ENCODE results near the gene TTR. TPM values are rescaled to one million over a fixed set of nuclear protein-coding genes. Genes with fewer than 3 reads are reported as not detected.

The TTR gene
- not detected in 2 replicates for total RNA-seq (2014; rRNA removed)
- not detected for polyA plus RNA-seq (2012)

DNA sequence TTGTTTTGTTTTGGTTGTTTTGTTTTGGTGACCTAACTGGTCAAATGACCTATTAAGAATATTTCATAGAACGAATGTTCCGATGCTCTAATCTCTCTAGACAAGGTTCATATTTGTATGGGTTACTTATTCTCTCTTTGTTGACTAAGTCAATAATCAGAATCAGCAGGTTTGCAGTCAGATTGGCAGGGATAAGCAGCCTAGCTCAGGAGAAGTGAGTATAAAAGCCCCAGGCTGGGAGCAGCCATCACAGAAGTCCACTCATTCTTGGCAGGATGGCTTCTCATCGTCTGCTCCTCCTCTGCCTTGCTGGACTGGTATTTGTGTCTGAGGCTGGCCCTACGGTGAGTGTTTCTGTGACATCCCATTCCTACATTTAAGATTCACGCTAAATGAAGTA lies at the start of gene TTR:
Gene TTR (plus strand): TSS at position 250 of the 400 bp plus-strand sequence. CDS start 26 bp downstream, at position 276.
- no peak for DNase-seq (ENCODE audit: low read depth)

DNA sequence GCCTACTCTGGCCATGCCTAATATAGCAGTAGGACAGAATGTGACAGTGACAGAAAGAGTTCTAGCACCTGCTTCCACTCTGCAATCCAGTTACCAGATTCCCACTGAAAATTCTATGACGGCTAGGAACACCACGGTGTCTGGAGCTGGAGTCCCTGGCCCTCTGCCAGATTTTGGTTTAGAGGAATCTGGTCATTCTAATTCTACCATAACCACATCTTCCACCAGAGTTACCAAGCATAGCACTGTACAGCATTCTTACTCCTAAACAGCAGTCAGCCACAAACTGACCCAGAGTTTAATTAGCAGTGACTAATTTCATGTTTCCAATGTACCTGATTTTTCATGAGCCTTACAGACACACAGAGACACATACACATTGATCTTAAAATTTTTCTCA lies 45.2 kb upstream of the TTR start:
- no peak for DNase-seq (ENCODE audit: low read depth)

DNA sequence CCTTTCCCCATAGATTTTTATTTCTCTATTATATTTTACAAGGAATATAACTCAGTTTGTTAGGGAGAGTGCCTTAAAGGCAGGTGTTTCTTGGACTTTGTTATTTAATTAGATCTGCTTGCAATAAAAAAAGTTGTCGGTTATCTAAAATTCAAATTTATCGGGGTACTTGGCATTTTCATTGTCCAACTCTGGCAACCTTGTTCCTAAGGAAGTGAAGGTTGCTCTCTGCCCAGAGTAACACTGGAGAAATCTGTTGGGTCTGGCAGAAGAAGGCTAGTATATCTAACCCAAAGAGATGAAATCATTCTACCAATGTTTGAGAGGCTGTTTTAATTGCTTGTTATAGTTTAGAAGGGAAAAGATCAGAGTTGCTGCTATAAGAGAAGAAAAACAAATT lies 42.8 kb upstream of the TTR start:
- DNase-seq (ENCODE audit: low read depth): no peak

DNA sequence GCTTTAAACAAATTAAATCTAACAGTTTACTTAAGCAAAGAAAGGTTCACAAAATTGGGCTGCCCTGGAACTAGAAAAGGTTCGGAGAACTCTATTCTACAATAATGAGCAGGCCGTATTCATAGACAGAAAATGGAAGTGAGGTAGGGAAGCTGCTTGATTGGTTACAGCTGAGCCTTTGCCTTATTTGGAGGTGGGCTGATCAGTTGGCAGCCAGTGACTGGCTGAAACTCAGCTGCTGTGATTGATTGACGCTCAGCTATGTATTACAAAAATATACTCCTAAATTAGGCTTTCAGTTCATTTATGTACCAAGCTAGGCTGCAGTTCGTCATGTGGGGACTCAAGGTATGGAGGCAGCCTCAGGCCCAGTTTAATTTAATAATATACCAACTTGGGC lies 42.3 kb upstream of the TTR start:
- no peak for DNase-seq (ENCODE audit: low read depth)

DNA sequence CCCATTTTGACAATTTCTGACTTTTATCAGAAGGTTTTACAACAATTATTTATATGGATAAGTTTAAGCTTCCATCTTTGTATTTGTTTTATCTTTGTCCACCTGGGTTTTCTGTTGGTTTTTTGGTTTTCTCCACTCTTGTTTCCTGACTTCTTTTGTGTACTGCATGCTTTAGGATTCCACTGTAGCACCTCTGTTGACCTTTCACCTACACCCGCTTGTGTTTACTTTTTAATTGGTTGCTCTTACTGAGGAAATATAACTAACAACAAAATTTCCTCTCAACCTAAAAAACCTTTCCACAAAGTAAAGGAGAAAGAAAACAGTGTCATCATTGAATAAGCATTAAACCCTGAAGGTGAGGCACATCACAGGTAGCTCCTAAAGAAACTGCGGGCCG lies 39.8 kb upstream of the TTR start:
- no peak for DNase-seq (ENCODE audit: low read depth)

DNA sequence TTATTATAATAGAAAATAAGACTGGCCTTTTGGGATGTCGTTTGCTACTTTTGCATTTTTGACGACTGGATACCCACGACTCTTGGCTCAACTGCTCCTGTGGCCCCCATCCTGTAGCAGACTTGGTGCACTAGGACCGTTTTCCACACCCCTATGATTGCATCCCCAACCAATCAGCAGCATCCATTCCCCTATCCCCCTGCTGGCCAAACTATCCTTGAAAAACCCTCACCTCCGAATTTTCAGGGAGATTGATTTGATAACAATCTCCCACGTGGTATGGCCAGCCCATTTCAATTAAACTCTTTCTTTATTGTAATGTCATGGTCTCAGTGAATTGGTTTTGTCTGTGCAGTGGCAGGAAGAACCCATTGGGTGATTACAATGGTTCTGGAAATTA lies 37.9 kb upstream of the TTR start:
- no peak for DNase-seq (ENCODE audit: low read depth)

DNA sequence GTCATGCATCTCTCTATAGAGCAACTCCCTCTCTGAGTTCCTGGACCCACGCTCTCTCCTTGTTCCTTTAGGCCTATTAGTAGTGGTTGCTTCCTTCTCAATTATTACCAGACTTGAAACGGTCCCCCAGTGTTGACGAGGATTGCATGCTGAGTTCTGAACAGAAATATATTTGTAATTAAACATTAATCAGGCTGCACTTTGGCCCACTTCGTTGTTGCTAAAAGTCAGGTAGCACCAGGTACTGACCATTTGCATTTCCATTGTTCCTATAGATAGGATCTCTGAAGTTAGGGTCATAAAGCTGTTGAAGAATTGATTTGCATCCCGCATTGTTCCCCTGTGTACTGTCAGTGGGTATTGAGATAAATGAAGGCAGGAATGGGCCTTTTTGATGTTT lies 36.9 kb upstream of the TTR start:
- DNase-seq (ENCODE audit: low read depth): no peak

DNA sequence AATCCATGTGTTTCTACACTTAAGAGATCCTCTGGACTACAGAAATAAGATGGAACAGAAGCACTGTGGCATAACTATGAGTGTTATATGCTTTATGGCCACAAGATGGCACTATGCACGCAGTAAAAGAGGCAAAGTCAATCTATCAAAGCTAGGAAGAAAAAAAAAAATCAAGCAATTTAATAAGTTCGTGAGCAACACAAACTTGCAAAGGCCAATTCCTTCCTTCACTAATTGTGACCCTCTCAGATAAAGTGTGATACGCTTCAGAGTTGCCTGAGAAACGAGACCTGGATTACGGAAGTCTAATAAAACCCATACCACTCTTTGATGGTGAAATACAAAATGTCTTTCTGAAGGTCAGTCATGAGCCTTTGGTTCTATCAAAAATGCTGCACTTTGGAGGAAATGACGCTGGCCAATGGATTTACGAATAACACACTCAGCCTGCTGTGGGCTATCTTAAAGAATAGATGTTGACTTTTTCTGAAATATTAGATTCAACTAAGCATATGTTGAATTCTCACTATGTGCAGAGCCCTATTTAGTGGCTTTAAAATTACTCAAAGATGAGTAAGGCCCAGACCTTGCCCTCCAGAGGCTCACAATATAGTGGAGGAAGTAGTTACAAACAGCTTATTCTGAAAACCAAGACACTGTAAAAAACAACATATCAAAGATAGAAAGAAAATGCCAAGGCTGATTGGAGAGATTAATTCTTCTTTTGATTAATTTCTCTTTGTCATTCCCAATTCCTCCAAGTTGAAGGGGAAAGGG lies 35.5 kb upstream of the TTR start:
- peak; percentile 40 for DNase-seq (ENCODE audit: low read depth)

DNA sequence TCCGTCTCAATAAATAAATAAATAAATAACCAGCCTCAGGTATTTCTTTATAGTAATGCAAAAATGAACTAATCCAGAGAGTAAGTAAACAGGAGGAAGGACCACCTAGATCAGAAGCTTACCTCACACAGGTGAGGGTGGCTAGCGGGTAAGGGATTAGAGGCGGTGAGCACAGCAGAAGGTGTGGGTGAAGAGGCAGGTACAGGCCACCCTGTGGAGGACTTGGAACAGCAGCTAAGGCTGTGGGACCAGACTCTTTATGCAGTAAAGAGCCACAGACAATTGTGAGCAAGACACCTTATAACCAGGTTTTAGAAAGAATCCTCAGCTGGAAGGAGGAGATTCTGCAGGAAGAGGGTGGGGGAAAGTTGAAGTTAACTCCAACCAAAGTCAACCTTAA lies 34.2 kb upstream of the TTR start:
- DNase-seq (ENCODE audit: low read depth): no peak

DNA sequence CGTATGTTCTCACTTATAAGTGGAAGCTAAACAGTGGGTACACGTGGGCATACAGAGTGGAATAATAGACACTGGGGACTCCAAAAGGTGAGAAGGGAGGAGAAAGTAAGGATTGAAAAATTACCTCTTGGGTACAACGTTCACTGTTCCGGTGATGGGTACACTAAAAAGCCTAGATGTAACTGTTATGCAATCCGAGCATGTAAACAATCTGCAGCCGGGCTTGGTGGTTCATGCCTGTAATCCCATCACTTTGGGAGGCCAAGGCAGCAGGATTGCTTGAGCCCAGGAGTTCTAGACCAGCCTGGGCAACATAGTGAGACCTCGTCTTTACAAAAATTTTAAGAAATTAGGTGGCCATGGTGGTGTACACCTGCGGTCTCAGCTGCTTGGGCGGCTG lies 33.1 kb upstream of the TTR start:
- DNase-seq (ENCODE audit: low read depth): no peak

DNA sequence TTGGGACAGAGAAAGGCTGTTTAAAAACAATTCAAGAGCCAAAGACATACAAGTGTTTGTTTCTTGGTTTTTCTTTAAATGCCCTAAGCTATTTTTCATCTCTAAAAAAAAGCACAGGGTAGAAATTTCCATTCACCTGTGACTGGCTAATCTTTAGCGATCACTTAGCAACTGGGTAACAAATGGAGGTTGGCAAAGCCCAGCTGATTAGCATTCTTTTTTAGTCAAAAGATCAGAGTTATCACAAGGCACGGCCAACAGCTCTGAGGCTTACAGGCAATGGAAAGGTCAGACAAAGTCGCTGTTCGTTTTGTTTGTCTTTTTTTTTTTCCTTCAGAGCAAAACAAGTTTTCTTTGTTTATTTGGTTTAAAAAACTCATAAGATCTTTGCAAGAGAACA lies 29.0 kb upstream of the TTR start:
- DNase-seq (ENCODE audit: low read depth): no peak

DNA sequence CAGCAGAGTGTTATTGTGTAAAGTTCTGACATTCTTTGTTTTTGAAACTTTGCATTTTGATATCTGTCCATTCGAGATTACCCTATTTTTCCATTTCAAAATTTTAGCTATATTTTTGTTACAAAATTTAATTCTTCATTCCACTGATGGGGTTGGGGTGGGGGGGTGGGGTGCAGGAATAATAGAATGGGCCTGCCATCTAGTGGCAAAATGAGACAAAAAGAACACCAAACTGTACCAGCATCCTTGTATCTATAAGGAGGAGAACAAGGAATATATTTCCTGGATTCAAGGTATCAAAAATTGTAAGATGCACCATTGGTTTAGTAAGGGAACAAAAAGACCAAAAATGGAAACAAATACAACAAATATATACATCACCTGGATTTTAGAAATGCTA lies 27.9 kb upstream of the TTR start:
- DNase-seq (ENCODE audit: low read depth): no peak

DNA sequence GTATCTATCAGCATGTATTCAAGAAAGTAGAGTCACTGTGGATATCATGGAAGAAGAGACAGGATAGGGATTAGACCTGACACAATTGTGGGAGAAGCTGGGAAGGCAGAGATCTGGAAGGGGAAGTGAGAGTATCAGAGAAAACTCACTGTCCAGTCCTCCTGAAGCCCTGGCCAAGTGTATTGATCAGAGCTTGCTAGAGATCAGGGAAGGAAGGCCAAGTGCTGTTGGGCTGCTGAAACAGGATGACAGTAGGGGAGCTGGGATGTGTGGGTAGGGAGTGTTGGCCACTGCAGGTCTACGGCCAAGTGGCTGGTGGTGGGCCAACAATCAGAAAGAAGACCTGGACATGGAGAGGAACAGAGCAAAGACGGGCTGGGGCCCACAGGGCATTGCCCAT lies 26.3 kb upstream of the TTR start:
- no peak for DNase-seq (ENCODE audit: low read depth)

DNA sequence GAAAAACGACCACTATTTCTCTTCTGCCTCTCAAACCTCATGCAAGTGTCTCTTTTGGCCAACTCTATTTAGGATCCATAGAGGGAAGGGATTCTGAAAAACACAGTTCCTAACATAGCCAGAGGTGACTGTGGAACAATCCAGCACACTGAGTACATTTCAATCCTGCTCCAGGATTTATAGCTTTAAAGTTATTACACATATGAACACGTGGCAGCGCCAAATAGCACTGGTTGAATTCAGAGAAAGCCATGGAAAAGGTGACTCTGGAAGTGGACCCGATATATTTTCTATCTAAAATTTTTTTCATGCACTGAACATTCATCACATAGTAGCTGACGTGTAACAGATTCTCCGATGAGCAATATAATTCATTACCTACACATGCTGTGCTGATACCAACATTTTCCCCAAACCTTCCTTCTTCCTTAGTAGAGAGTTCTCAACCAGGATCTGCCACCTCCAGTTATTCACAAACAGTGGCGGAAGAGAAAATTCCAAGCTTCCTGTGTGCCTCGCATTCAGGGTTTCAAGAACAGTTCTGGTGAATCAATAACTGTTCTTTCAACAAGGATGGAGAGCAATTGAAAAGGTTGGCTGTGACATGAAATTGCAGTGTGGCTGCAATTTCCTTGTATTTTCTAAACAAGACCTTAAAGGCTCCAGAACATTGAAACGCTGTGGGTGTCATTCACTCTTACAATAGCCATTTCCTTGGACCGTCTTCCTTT lies 25.7 kb upstream of the TTR start:
- DNase-seq (ENCODE audit: low read depth): no peak

DNA sequence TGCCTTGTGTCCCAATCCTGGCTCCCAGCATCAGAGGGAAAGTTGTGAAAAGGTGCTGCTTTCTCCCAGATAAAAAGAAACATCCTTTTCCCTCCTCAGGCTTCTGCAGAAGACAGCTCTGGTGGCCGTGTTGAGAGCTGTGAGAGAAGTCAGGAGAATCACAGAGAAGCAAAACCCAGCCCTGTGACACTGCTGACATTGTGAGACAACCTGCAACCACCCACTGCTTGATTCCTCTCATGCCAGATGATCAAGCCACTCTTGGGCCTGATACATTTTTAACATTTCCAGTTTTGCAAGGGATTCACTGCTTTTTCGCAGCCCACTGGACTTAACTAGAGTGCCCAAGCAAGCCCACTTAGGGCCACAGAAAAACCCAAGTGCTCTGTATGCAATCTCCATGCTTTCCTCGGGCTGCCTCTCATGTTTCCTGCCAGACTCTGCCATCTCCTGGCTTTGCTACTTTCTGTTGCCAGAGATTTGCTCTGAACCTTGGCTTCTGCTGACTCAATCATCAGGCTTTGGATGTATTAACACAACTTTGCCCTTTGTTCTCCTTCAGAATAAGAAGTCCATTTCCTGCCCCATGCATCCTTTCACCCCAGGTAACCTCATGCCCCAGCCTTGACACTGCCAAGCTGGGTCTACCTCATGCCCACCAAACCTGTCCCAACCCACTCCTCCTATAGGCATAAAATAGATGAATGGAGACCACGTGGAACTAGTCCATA lies 24.9 kb upstream of the TTR start:
- no peak for DNase-seq (ENCODE audit: low read depth)

DNA sequence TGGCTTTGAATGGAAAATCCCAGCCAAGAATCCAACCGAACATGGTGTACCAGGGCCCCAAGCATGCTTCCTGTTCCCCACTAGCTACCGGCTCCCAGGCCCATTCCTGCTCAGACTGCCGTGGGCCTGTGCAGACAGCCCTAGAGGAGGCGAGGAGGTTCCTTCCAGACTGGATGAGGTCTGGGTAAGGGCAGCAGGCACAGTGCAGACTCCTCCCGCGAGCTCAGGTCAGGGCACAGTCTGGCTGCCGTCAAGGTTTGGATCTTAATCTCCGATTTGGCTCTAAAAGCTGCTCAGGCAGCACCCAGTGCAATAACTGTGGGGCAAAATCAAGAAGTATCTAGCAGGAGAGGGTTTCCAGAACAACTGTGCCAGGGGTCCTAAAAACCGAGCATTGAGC lies 19.3 kb upstream of the TTR start:
- DNase-seq (ENCODE audit: low read depth): no peak

DNA sequence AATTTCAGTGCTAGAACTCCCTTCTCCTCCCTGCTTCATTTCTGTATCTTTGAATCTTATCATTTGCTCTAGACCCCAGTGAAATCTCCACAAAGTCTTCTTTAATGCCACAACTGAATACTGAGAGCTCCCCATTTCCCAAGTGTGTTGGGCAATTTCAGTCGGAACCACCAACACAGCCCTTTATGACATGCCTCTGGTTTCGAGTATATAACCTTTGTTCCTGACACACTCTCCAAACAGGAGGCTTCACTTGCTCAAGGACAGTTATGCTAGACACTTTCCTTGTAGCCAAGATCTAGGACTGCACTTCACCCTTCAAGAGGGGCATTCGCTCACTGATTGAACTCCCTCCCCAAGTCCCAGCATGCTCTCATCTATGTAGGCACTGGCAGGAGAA lies 18.6 kb upstream of the TTR start:
- DNase-seq (ENCODE audit: low read depth): no peak

DNA sequence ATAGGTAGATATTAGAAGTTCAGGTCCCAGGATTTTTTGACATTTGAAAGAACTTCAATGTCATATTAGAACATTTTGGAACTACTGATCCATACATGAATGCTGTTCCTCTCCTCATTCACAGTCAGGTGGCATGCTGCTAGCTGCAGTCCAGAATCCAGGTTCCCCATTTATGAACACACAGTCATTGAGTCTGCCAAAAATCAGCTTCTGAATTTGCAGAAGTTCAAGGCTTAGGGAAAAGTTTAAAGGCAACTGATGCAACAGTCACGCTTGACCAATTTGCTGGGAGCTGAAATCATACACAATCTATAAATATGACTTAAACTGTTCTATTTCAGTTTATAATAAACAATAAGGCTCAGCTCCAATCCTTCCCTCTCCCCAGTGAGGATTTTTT lies 17.3 kb upstream of the TTR start:
- no peak for DNase-seq (ENCODE audit: low read depth)

DNA sequence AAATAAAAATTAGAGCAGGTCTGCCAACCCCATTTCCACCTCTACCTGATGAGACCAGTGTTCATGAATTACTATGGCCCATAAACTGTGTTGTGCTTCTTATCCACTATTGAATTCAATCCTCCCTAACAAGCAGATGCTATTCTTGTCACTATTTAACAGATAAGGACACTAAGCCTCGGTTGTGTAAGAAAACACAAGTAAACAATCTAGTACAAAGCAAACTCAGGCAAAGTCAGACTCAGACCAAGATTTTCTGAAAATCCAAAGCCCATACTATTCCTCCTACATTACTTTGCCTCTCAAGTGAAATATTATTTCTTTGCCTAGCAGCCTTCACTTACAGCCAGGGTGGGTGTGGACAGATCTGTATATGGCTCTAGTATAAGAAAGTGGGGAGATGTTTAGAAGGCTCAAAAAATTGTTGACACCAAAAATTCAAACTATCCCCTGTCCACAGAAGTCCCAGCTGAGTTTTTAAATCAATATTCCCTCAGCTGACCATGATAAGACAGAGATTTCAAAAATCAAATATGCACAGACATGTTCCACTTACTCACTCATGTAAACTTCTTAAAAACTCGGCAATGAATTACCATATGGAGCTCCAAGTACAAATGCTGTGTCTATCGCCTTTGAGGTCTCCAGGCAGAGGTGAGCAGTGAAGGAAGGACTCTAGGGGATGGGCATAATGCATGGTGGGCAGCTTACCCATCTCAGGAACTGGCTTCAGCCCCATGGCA lies 16.0 kb upstream of the TTR start:
- no peak for DNase-seq (ENCODE audit: low read depth)

DNA sequence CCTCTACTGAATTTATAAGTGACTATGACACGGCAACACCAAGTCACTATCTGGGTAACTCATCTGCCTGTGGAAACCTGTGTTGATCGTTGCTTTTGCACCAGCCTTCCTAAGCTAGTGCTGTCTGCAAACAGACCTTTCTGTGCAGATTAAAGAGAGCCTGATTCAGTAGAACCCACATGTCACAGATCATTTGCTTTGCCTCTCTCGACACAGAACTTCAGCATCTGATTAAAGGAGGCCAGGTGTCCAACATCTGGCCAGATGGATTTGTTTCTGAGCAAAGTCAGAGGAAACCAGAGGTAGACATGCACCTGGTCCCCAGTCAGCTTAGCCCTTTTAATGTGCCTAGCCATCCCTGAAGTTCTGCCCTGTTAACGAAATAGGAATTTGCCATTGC lies 15.0 kb upstream of the TTR start:
- no peak for DNase-seq (ENCODE audit: low read depth)

DNA sequence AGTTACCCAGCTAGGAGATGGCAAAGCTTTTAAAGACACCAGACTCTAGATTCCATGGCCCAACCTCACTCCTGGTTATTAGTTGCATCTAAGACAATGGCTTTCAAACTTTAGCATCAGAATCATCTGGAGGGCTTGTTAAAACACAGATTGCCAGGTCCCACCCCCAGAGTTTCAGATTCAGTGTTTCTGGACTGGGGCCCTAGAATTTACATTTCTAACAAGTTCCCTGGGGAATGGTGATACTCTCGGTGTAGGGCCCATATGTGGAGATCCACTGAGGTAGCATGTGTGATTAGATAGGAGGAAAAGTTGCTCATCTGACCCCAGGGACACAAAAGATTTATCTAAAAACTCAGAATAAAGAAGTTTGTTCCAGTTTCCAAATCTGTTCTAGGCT lies 14.5 kb upstream of the TTR start:
- no peak for DNase-seq (ENCODE audit: low read depth)

DNA sequence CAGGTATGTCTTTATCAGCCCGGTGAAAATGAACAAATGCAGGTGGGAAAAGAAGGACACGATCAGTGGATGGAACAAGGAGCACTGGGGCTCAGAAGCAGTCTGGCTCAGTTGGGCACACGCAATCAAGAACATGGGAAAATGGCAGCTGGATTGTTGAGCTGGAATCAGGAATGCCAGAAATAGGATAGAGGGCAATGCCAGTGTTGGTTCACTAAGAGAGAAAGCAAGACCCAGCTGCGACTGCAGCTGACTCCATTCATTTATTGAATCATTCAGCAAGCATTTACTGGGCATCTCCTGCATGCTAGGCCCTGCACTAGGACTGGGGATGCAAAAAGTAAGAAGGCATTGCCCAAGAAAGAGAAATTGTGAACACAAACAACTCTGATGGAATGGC lies 13.6 kb upstream of the TTR start:
- no peak for DNase-seq (ENCODE audit: low read depth)
